A673 (cell line): Measurements from ENCODE around the gene MYCL.

Experiments
- CTCF ChIP-seq: fragments of 300-800, 200-600 bp; sonication (generic); conservative IDR thresholded peaks from 2 replicates; pipeline ENCODE4 v1.5.1; 2017; ENCODE audit warnings: low read depth, mild to moderate bottlenecking, antibody characterized with exemption, low read length, moderate library complexity, mixed read lengths
- EZH2 ChIP-seq: fragments of 200-600 bp; sonication (generic); IDR thresholded peaks from 2 replicates; pipeline ENCODE4 v1.6.1; 2017; ENCODE audit warnings: borderline replicate concordance, low read depth, mild to moderate bottlenecking, mixed read lengths, antibody characterized with exemption, low read length; ENCODE audit not compliant: poor library complexity, severe bottlenecking

DNA sequence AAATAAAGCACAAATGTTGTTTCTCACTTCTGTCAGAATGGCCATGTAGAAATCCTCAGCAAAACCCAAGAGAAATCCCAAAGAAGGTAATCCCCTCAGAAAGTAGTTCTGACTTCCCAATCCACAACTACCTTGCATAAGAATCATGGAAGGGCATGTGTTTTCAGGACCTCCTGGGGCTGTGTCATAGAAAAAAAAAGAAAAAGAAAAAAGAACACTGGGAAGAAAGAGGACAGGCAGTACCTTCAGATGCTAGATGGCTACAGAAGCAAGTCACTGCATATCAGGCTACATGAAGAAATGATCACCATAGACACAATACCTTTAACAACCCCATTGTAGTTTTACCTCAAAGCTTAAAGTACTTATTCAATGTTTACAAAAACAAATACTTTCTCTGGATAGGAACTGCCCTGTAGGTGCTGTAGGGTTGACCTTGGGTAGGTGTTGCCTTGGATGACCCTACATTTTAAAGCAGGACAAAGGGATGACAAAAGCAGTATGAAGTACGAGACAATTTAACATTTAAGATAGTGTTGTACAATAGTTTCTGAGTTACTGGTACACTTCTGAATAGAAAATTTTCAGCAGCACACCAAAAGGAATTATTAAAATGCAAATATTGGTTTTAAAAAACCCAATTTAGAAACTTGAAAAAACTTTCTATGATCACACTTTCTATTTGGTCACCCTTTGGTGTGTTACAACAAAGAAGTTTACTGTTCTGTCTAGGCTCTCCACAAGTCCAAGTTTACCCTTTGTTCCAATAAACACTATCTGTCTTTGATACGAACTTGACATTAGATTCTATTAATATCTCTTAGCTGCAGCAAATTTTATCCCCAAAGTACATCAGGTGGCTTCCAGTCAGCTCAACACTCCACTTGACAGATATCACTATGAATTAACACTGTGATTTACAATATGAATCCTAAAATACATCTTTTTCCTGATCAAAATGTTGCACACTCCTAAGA, 23.4 kb downstream of the MYCL start:
- TF ChIP-seq CTCF (no peak), EZH2 (no peak)
